ENCODE measurements around the gene CDC42BPG. TPM values are rescaled to one million over a fixed set of nuclear protein-coding genes. Genes with fewer than 3 reads are reported as not detected.
A peak's percentile ranks its signal among the peaks of the same experiment; 100 is the strongest.

CDC42BPG gene
- total RNA-seq, 1 experiment from 2014 or later, result 30.1 TPM

- Histone ChIP-seq H3K27ac (ENCODE audit: low read depth, low read length) (no peak overlapping the region), H3K79me2 (ENCODE audit: insufficient read depth, low read length) (peaks cover 77% of the 10 kb centered on the region), H3K36me3 (ENCODE audit: control insufficient read depth in 1 of 2, insufficient read depth in 2 of 2, low read length in 2 of 2) (peaks cover 3 to 11% of the 10 kb centered on the region in 2 experiments; a peak in 1 of 4 replicates), H3K4me2 (ENCODE audit: low read length) (0 out of 2 replicates have a peak overlapping the region, but pooled peaks have one; percentile 8), H3K4me1 (ENCODE audit: control insufficient read depth in 1 of 2, insufficient read depth in 2 of 2, low read length in 2 of 2) (peaks cover 20 to 79% of the 10 kb centered on the region in 2 experiments), H3K4me3 (replicated peaks in 1 of 2; ENCODE audit: low read depth in 1 of 2, low read length in 2 of 2) (no peak overlapping the region), H2AFZ (ENCODE audit: low read depth, low read length, poor library complexity, severe bottlenecking) (no peak overlapping the region), H3K9me2 (ENCODE audit: insufficient read depth) (no peaks in the 10 kb centered on the region), H3K27me3 (ENCODE audit: insufficient read depth, low read length) (no peaks in the 10 kb centered on the region), H4K20me1 (ENCODE audit: insufficient read depth) (no peaks in the 10 kb centered on the region), H3K9me3 (ENCODE audit: control insufficient read depth in 1 of 2, insufficient read depth in 1 of 2, low read depth in 1 of 2, low read length in 2 of 2) (no peaks in the 10 kb centered on the region), H3K9ac (ENCODE audit: low read length) (no peak overlapping the region)
- DNase-seq (ENCODE audit: low read depth, low spot score) (no peak), ATAC-seq (no peak)
- TF ChIP-seq ELF1 (IDR thresholded peaks at IDR 0.05; ENCODE audit: borderline replicate concordance, low read depth) (no peak), CEBPB (IDR thresholded peaks at IDR 0.05; ENCODE audit: low read depth) (no peak), RAD21 (IDR thresholded peaks at IDR 0.05; ENCODE audit: low read depth) (no peak), ZBTB33 (IDR thresholded peaks at IDR 0.05; ENCODE audit: extremely low read depth, insufficient replicate concordance, low read length) (no peak), POLR2AphosphoS5 (IDR thresholded peaks at IDR 0.05; ENCODE audit: low read depth, low read length) (no peak), TCF7L2 (IDR thresholded peaks at IDR 0.05; ENCODE audit: borderline replicate concordance, extremely low read depth, insufficient read depth, insufficient read length) (no peak), CBX3 (IDR thresholded peaks at IDR 0.05; ENCODE audit: low read depth) (no peak), POLR2A (IDR thresholded peaks at IDR 0.05; ENCODE audit: borderline replicate concordance, extremely low read depth, insufficient read depth, insufficient read length) (no peak)
- ChIA-PET CTCF (interaction anchor here (0.6 to 1.2 kb wide), 3 partner anchors 12 to 26 kb away, joined by 3 read pairs; partner anchors contain the start of gene EHD1), POLR2A (interaction anchor here (2.9 kb wide), 1 partner anchor 16 kb away, joined by 12 read pairs; the partner anchor contains the start of gene EHD1), RAD21 (ENCODE audit: low non-redundant PET in 1 of 2, low total read pairs in 2 of 2, uncharacterized antibody in 2 of 2, unreplicated experiment in 2 of 2) (interaction anchor here in 1 of 2 experiments (0.8 kb wide), 1 partner anchor 15 kb away, joined by 3 read pairs; no protein-coding TSS in a partner anchor)
- BruUV-seq (replicated peaks), result no TSS peak
- intact Hi-C loops (cut with micrococcal nuclease), result no loop called here
Observed at GRCh38 chr11:64861227-64861975, 16.9 kb upstream of the CDC42BPG start.
